Kidney (tissue), 14 donors: Measurements from ENCODE around the gene ZNF469. TPM values are rescaled to one million over a fixed set of nuclear protein-coding genes. Genes with fewer than 3 reads are reported as not detected.

ENCODE experiments used
- DNase-seq, 5 donors: peaks; one replicate each; pipeline ENCODE4 v3.0.0-alpha.2; 2013 to 2020
- FAIRE-seq: peaks from 2 replicates; lab custom pipeline; 2012; peaks lifted over from hg19 to GRCh38; lab: Jason Lieb, UNC
- H3K27ac ChIP-seq, 2 donors: one replicate each; pipeline ENCODE4 v1.7.0; 2013; ENCODE audit warnings: low read depth in 2 of 2, low read length in 2 of 2, inconsistent platforms in 1 of 2
- H3K27me3 ChIP-seq: one replicate; pipeline ENCODE4 v1.7.1; 2013; ENCODE audit warnings: low read length, inconsistent platforms; ENCODE audit not compliant: control insufficient read depth, insufficient read depth
- H3K36me3 ChIP-seq, 3 donors: one replicate each; pipeline versions ENCODE4 v1.7.0 to v1.7.1; 2013; ENCODE audit warnings: low read length in 3 of 3, control low read depth in 1 of 3, inconsistent platforms in 1 of 3; ENCODE audit not compliant: insufficient read depth in 3 of 3, control insufficient read depth in 2 of 3
- H3K4me1 ChIP-seq, 3 donors: one replicate each; pipeline versions ENCODE4 v1.7.0 to v1.7.1; 2013; ENCODE audit warnings: low read length in 3 of 3, inconsistent platforms in 1 of 3, low read depth in 1 of 3; ENCODE audit not compliant: control insufficient read depth in 2 of 3, insufficient read depth in 2 of 3
- H3K4me3 ChIP-seq, 3 donors: one replicate each; pipeline versions ENCODE4 v1.7.0 to v1.8.1; 2013; ENCODE audit warnings: low read length in 3 of 3, control low read depth in 1 of 3, inconsistent platforms in 1 of 3
- H3K9ac ChIP-seq, 3 donors: one replicate each; pipeline versions ENCODE4 v1.7.0 to v1.7.1; 2013; ENCODE audit warnings: low read length in 3 of 3, control low read depth in 1 of 3, inconsistent platforms in 1 of 3
- H3K9me3 ChIP-seq, 3 donors: one replicate each; pipeline versions ENCODE4 v1.7.0 to v1.7.1; 2013; ENCODE audit warnings: low read length in 3 of 3, control low read depth in 1 of 3, inconsistent platforms in 1 of 3; ENCODE audit not compliant: control insufficient read depth in 2 of 3, insufficient read depth in 1 of 3
- intact Hi-C: fragments of 100-400 bp; cut with DNase I; formaldehyde crosslinking; loops from one replicate; pipeline ENCODE4 v1.11.1; 2022
- polyA plus RNA-seq: library from polyadenylated mRNA; stranded (reverse); fragments of 350-450 nt; fragmentation: Illumina TruSeq; extraction: RNeasy Lipid Tissue Mini Kit (QIAGEN cat#74804); gene quantifications from one replicate; pipeline ENCODE4 v1.2.3, GENCODE V29; 2014; ENCODE audit warnings: low read depth, low replicate concordance; ENCODE audit not compliant: insufficient read depth
- total RNA-seq: library from RNA; stranded (reverse); fragmentation: NEBNext Ultra II Directional; extraction: Animal tissue kit (Norgen Biotek cat#: 25700); gene quantifications from one replicate; pipeline ENCODE4 v1.2.1, GENCODE V29; 2021
- TF ChIP-seq, protein P1 (sequence below): IDR thresholded peaks from 3 replicates; pipeline ENCODE4 v1.5.1; 2012; ENCODE audit warnings: mild to moderate bottlenecking, moderate library complexity, borderline replicate concordance; ENCODE audit not compliant: insufficient read depth; ENCODE audit errors: extremely low read depth
- donor health status: control.
- donor health status: control.
- donor health status: control.
- donor health status: control.
- donor health status: control.
- donor health status: DM: yes; HTN: yes; CAD: no.
- donor health status: Normal renal cell carcinoma (clear cell type).

The ZNF469 gene
- total and polyA plus RNA-seq, 2 donors from 2014 or later, result 0.09 to 1.6 TPM

DNA sequence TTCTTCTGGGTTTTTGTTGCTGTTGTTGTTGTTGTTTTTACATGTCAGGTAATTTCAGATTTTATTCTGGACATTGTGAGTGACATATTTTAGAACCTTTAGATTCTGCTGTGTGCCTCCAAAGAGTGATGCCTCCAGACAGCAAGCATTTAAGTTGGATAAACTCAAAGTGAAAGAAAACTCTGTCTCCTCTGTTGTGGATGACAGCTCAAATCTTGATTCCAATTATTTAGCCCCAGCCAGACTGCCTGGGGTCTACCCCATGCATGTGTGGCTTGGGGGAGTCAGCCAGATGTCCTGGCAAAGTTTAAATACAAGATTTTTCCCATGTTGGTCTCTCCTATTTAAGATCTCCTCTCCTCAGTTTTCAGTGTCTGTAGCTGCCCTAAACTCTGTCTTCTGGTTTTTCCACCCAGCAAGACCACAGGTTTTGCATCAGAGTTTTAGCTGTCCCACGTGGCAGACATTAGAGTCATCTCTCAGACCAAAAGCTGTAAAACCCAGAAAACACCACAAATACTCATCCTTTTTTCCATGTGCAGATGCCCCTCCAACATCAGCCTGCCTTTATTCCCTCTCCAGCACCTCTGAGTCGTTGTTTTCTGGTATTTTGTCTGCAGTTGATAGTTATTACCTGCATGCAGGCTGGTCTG, 19.4 kb upstream of the ZNF469 start:
- H3K9me3 ChIP-seq, result peaks cover 4 to 5% (median 5%) of the 10 kb centered on the region in 3 donors
- TF ChIP-seq, protein P1, sequence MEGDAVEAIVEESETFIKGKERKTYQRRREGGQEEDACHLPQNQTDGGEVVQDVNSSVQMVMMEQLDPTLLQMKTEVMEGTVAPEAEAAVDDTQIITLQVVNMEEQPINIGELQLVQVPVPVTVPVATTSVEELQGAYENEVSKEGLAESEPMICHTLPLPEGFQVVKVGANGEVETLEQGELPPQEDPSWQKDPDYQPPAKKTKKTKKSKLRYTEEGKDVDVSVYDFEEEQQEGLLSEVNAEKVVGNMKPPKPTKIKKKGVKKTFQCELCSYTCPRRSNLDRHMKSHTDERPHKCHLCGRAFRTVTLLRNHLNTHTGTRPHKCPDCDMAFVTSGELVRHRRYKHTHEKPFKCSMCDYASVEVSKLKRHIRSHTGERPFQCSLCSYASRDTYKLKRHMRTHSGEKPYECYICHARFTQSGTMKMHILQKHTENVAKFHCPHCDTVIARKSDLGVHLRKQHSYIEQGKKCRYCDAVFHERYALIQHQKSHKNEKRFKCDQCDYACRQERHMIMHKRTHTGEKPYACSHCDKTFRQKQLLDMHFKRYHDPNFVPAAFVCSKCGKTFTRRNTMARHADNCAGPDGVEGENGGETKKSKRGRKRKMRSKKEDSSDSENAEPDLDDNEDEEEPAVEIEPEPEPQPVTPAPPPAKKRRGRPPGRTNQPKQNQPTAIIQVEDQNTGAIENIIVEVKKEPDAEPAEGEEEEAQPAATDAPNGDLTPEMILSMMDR, result no peak

DNA sequence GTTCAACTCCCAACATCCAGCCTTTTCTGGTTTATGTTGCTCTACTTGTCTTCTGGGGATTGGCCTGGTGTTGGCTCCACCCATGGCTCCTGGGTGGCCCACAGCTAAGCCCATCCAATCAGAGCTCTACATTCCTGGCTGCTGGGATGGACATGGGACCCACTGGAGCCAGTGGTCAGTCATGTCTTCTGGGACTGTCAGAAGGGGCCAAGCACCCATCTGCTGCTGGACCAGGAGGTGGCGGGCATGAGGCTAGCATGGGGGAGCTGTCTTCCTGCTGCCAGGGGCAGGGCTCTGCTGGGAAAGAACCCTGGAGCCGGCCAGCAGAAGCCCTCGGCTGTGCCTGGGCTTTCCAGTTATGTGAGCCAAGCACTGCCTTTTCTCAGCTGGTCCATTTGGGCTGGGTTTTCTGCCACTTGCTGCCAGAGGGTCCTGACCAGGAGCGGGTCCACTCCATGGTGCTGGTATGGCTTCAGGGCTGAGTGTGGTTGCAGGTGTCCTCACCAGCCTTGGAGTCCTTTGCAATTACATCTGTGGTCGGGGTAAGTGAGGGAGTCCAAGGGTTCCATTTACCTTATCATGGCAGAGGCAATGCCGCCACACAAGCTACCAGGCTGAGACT, 17.4 kb upstream of the ZNF469 start:
- Histone ChIP-seq H3K9ac (no peak overlapping the region), H3K4me1 (no peaks in the 10 kb centered on the region), H3K36me3 (no peaks in the 10 kb centered on the region), H3K27ac (no peak overlapping the region), H3K27me3 (no peaks in the 10 kb centered on the region), H3K9me3 (peaks cover 4 to 5% (median 5%) of the 10 kb centered on the region in 3 donors), H3K4me3 (no peak overlapping the region)
- TF ChIP-seq, protein P1, result no peak
- DNase-seq (peak in 2 of 5 donors; percentile 22 to 33), FAIRE-seq (no peak)
- intact Hi-C loops, result no loop called here

More for the DNA sequence above, 19.4 kb upstream of the ZNF469 start:
- DNase-seq, result no peak
- Histone ChIP-seq H3K27me3 (no peaks in the 10 kb centered on the region), H3K4me1 (no peaks in the 10 kb centered on the region), H3K27ac (no peak overlapping the region), H3K4me3 (no peak overlapping the region), H3K9ac (no peak overlapping the region), H3K36me3 (no peaks in the 10 kb centered on the region)
- intact Hi-C loops, result no loop called here
- FAIRE-seq, result no peak

DNA sequence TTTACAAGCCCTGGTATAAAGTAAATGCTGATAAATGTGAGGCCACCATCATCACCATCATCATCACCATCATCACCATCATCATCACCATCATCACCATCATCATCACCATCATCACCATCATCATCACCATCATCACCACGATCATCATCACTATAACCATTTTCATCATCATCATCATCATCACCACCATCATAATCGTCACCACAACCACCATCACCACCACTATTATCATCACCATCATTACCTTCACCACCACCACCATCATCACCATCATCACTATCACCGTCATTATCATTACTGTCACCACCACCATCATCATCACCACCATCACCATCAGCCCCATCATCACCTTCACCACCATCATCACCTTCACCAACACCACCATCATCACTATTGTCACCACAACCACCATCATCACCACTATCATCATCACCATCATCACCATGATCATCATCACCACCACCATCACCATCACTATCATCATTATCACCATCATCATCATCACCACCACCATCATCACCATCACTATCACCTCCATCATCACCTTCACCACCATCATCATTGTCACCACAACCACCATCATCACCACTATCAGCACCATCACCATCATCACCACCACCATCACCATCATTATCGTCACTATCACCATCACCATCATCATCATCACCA, 16.6 kb upstream of the ZNF469 start:
- TF ChIP-seq, protein P1, result no peak
- Histone ChIP-seq H3K9me3 (peaks cover 4 to 5% (median 5%) of the 10 kb centered on the region in 3 donors), H3K27ac (no peak overlapping the region), H3K36me3 (no peaks in the 10 kb centered on the region), H3K27me3 (no peaks in the 10 kb centered on the region), H3K4me3 (peak overlapping the region in 1 of 3 donors; percentile 22), H3K9ac (no peak overlapping the region), H3K4me1 (no peaks in the 10 kb centered on the region)
- intact Hi-C loops, result no loop called here
- no peak for FAIRE-seq
- DNase-seq, result no peak
